WTC11 (cell line): ENCODE data around the gene ORAI1. TPM values are rescaled to one million over a fixed set of nuclear protein-coding genes. Genes with fewer than 3 reads are reported as not detected.

ENCODE experiments used
- ATAC-seq: fragments of 200-7000 bp; cut with Tn5 transposase; 2 replicates; pipeline ENCODE4 v1.10.0; 2021; ENCODE audit warnings: mild to moderate bottlenecking, moderate library complexity
- CTCF ChIA-PET: fragments of 300-600 bp; sonication (Branson Sonifier 250); formaldehyde crosslinking; loops from one replicate; lab custom pipeline; 2021; ENCODE audit warnings: antibody characterized with exemption; lab: Charles Lee
- POLR2A ChIA-PET: fragments of 350-600 bp; sonication (Branson Sonifier 250); formaldehyde crosslinking; loops from one replicate; lab custom pipeline; 2021; ENCODE audit warnings: antibody characterized with exemption; lab: Charles Lee
- DNase-seq: peaks from one replicate; pipeline ENCODE4 v3.0.0; 2021; ENCODE audit warnings: low spot score
- H3K27ac Mint-ChIP-seq: 2 replicates; pipeline ENCODE4 v1.8.0; 2021; ENCODE audit warnings: mixed read lengths
- H3K27me3 Mint-ChIP-seq: 2 replicates; pipeline ENCODE4 v1.8.0; 2021; ENCODE audit warnings: low read depth, mild to moderate bottlenecking, moderate library complexity, mixed read lengths
- H3K36me3 Mint-ChIP-seq: 2 replicates; pipeline ENCODE4 v1.8.0; 2021; ENCODE audit warnings: mixed read lengths
- H3K4me1 Mint-ChIP-seq: 2 replicates; pipeline ENCODE4 v1.8.0; 2022; ENCODE audit warnings: mixed read lengths
- H3K4me3 Mint-ChIP-seq: 2 replicates; pipeline ENCODE4 v1.8.0; 2021; ENCODE audit warnings: mild to moderate bottlenecking, moderate library complexity, mixed read lengths
- H3K9me3 Mint-ChIP-seq: 2 replicates; pipeline ENCODE4 v1.8.0; 2021; ENCODE audit warnings: mixed read lengths
- ARID4B ChIP-seq: sonication (generic); formaldehyde crosslinking; IDR thresholded peaks from 2 replicates; pipeline ENCODE4 v1.8.0; 2023; ENCODE audit warnings: missing genetic modification reagents, mild to moderate bottlenecking, borderline replicate concordance
- ATF1 ChIP-seq: sonication (generic); formaldehyde crosslinking; IDR thresholded peaks from 2 replicates; pipeline ENCODE4 v1.8.1; 2023; ENCODE audit warnings: mild to moderate bottlenecking, moderate library complexity, missing genetic modification reagents
- ATF6 ChIP-seq: sonication (generic); formaldehyde crosslinking; IDR thresholded peaks from 2 replicates; pipeline ENCODE4 v1.8.1; 2023; ENCODE audit warnings: mild to moderate bottlenecking, missing genetic modification reagents
- FOXK1 ChIP-seq: sonication (generic); formaldehyde crosslinking; IDR thresholded peaks from 2 replicates; pipeline ENCODE4 v1.8.0; 2022; ENCODE audit warnings: mild to moderate bottlenecking, moderate library complexity, missing genetic modification reagents
- FOXP1 ChIP-seq: sonication (generic); formaldehyde crosslinking; IDR thresholded peaks from 2 replicates; pipeline ENCODE4 v1.8.0; 2022; ENCODE audit warnings: missing genetic modification reagents, mild to moderate bottlenecking, moderate library complexity, borderline replicate concordance
- GABPB1 ChIP-seq: sonication (generic); formaldehyde crosslinking; IDR thresholded peaks from 2 replicates; pipeline ENCODE4 v1.8.1; 2023; ENCODE audit warnings: mild to moderate bottlenecking, missing genetic modification reagents
- HMGA2 ChIP-seq: fragments of 250-450 bp; sonication (Bioruptor Pico); IDR thresholded peaks from 2 replicates; pipeline ENCODE4 v1.4.0; 2021; ENCODE audit warnings: mild to moderate bottlenecking, moderate library complexity
- IRF2 ChIP-seq: sonication (generic); formaldehyde crosslinking; IDR thresholded peaks from 2 replicates; pipeline ENCODE4 v1.8.0; 2022; ENCODE audit warnings: low read depth, missing genetic modification reagents, borderline replicate concordance
- NR1H2 ChIP-seq: sonication (generic); formaldehyde crosslinking; IDR thresholded peaks from 2 replicates; pipeline ENCODE4 v1.9.0; 2021; ENCODE audit warnings: mild to moderate bottlenecking, moderate library complexity, missing genetic modification reagents
- RELA ChIP-seq: sonication (generic); formaldehyde crosslinking; IDR thresholded peaks from 2 replicates; pipeline ENCODE4 v1.8.1; 2022; ENCODE audit warnings: missing genetic modification reagents, mild to moderate bottlenecking, borderline replicate concordance
- RORB ChIP-seq: fragments of 250-450 bp; sonication (Bioruptor Pico); IDR thresholded peaks from 2 replicates; pipeline ENCODE4 v1.9.0; 2021; ENCODE audit warnings: mild to moderate bottlenecking
- USF1 ChIP-seq: sonication (generic); formaldehyde crosslinking; IDR thresholded peaks from 2 replicates; pipeline ENCODE4 v1.8.0; 2022; ENCODE audit warnings: mild to moderate bottlenecking, missing genetic modification reagents
- ZNF219 ChIP-seq: sonication (generic); formaldehyde crosslinking; IDR thresholded peaks from 2 replicates; pipeline ENCODE4 v1.8.0; 2023; ENCODE audit warnings: missing genetic modification reagents, mild to moderate bottlenecking, borderline replicate concordance
- ZNF423 ChIP-seq: fragments of 250-450 bp; sonication (Bioruptor Pico); IDR thresholded peaks from 2 replicates; pipeline ENCODE4 v2.1.2; 2022; ENCODE audit warnings: mild to moderate bottlenecking, moderate library complexity
- ZSCAN18 ChIP-seq: fragments of 250-450 bp; sonication (Bioruptor Pico); IDR thresholded peaks from 2 replicates; pipeline ENCODE4 v2.1.2; 2022; ENCODE audit warnings: mild to moderate bottlenecking, moderate library complexity
- total RNA-seq: library from RNA; stranded (reverse); gene quantifications from 3 replicates; pipeline ENCODE4 v1.2.3, GENCODE V29; 2021

Gene ORAI1
- total RNA-seq, 1 experiment from 2014 or later, result 27.7 TPM

GRCh38 chr12:121626853-121627640 lies 717 bp downstream of the ORAI1 start:
- Mint-ChIP-seq H3K9me3 (no peaks in the 10 kb centered on the region), H3K27me3 (no peaks in the 10 kb centered on the region), H3K27ac (peak overlapping the region; percentile 80), H3K4me3 (peak overlapping the region; percentile 81), H3K36me3 (peaks cover 6% of the 10 kb centered on the region; the same call in 1 of the 2 replicates), H3K4me1 (peaks cover 54% of the 10 kb centered on the region)
- DNase-seq (peak; percentile 69), ATAC-seq (peak; percentile 33)
- CTCF ChIA-PET, result interaction anchor here (1.0 to 6.6 kb wide), 18 partner anchors 9 to 127 kb away, joined by 3 to 67 read pairs (median 8); partner anchors contain the start of genes KDM2B and MORN3
- POLR2A ChIA-PET, result interaction anchor here (0.6 to 4.3 kb wide), 14 partner anchors 11 to 184 kb away, joined by 3 to 73 read pairs (median 4); partner anchors contain the start of genes KDM2B, MORN3 and TMEM120B
- TF ChIP-seq USF1 (no peak), FOXP1 (CRISPR knock-in tag) (peak; percentile 51; the same call in 1 of the 2 replicates), GABPB1 (0 out of 2 replicates have a peak, but pooled peaks have one; percentile 45)

GRCh38 chr12:121628037-121628436 lies 1.7 kb downstream of the ORAI1 start:
- CTCF ChIA-PET, result interaction anchor here (1.4 to 6.6 kb wide), 8 partner anchors 19 to 128 kb away, joined by 6 to 67 read pairs (median 11); partner anchors contain the start of genes KDM2B and MORN3
- Mint-ChIP-seq H3K27ac (peak overlapping the region; percentile 84), H3K27me3 (no peaks in the 10 kb centered on the region), H3K36me3 (peaks cover 6% of the 10 kb centered on the region; the same call in 1 of the 2 replicates), H3K4me1 (peaks cover 64% of the 10 kb centered on the region), H3K4me3 (peak overlapping the region; percentile 81), H3K9me3 (no peaks in the 10 kb centered on the region)
- POLR2A ChIA-PET, result interaction anchor here (0.6 to 4.3 kb wide), 4 partner anchors 36 to 642 kb away, joined by 3 to 73 read pairs (median 4); partner anchors contain the start of gene KDM2B
- no peak for TF ChIP-seq ZNF423 (CRISPR knock-in tag)
- TF ChIP-seq RELA, result no peak
- TF ChIP-seq ZSCAN18 (CRISPR knock-in tag), result no peak
- TF ChIP-seq ARID4B (CRISPR knock-in tag), result no peak
- no peak for TF ChIP-seq NR1H2 (CRISPR knock-in tag)
- no peak for TF ChIP-seq HMGA2 (CRISPR knock-in tag)
- no peak for TF ChIP-seq FOXK1
- no peak for TF ChIP-seq ATF6
- no peak for TF ChIP-seq IRF2 (CRISPR knock-in tag)
- TF ChIP-seq RORB (CRISPR knock-in tag), result no peak
- no peak for TF ChIP-seq ATF1 (CRISPR knock-in tag)
- TF ChIP-seq ZNF219, result no peak
- no peak for DNase-seq
- ATAC-seq, result no peak
